ENCODE data around the gene AGBL4.

GRCh38 chr1:49527606-49528305 lies 496.0 kb downstream of the AGBL4 start:
- TF ChIP-seq POLR2A (IDR thresholded peaks at IDR 0.05) (no peak), CTCF (IDR thresholded peaks at IDR 0.05) (no peak)
